Measurements from ENCODE around the gene C3orf22. TPM values are rescaled to one million over a fixed set of nuclear protein-coding genes. Genes with fewer than 3 reads are reported as not detected.

C3orf22 gene
- total RNA-seq, 2 experiments from 2014 or later: not detected

Other genes starting within 250 kb of the C3orf22 start
- under 1 TPM; 0.32 to 0.53 TPM for gene KLF15, start 201.5 kb downstream of the C3orf22 start, total RNA-seq
- not detected for gene CFAP100, start 164.0 kb downstream of the C3orf22 start, total RNA-seq
- 10 to 100 TPM; 21.6 to 23.1 TPM for gene ZXDC, start 83.0 kb downstream of the C3orf22 start, total RNA-seq
- gene UROC1, start 41.2 kb downstream of the C3orf22 start, total RNA-seq: not detected
- not detected for gene CHST13, start 34.8 kb downstream of the C3orf22 start, total RNA-seq
- 1 to 10 TPM; 2.5 to 3.5 TPM for gene TXNRD3, start 96.2 kb upstream of the C3orf22 start, total RNA-seq
- 10 to 100 TPM; 17.1 to 17.7 TPM for gene CHCHD6, start 145.3 kb upstream of the C3orf22 start, total RNA-seq